Thoracic aorta (tissue), 2 donors: ENCODE measurements around the gene NOG. TPM values are rescaled to one million over a fixed set of nuclear protein-coding genes. Genes with fewer than 3 reads are reported as not detected.
A peak's percentile ranks its signal among the peaks of the same experiment; 100 is the strongest.

Source experiments
- ATAC-seq: fragments of 150-250 bp; one replicate; pipeline ENCODE4 v1.8.0; 2017; ENCODE audit warnings: low read depth; ENCODE audit not compliant: insufficient number of reproducible peaks, low FRiP score
- DNase-seq: peaks from one replicate; pipeline ENCODE4 v3.0.0-alpha.2; 2020; ENCODE audit warnings: low spot score
- H3K27ac ChIP-seq, 2 donors: fragments of 200-600 bp; sonication (generic); 1 replicate in 1 of 2; 2 replicates in 1 of 2; pipeline ENCODE4 v1.5.1; 2016; ENCODE audit warnings: mild to moderate bottlenecking in 2 of 2, moderate library complexity in 2 of 2
- H3K27me3 ChIP-seq: fragments of 200-600 bp; sonication (generic); replicated peaks from 2 replicates; pipeline ENCODE4 v1.6.0; 2016; ENCODE audit warnings: mild to moderate bottlenecking; ENCODE audit not compliant: insufficient read depth
- H3K36me3 ChIP-seq: fragments of 200-600 bp; sonication (generic); one replicate; pipeline ENCODE4 v1.5.1; 2016
- H3K4me1 ChIP-seq, 2 donors: fragments of 200-600 bp; sonication (generic); 1 replicate in 1 of 2; 2 replicates in 1 of 2; pipeline versions ENCODE4 v1.5.1 to v1.6.0; 2016; ENCODE audit warnings: low read depth in 2 of 2, mild to moderate bottlenecking in 1 of 2; ENCODE audit not compliant: control insufficient read depth in 1 of 2
- H3K4me3 ChIP-seq: fragments of 200-600 bp; sonication (generic); 2 replicates; pipeline ENCODE4 v1.5.1; 2016; ENCODE audit warnings: mild to moderate bottlenecking
- H3K9me3 ChIP-seq: fragments of 200-600 bp; sonication (generic); 2 replicates; pipeline ENCODE4 v1.5.1; 2016
- total RNA-seq, 2 donors: library from RNA; depleted of rRNA; stranded (reverse); fragments of >200 nt; gene quantifications; one replicate each; pipeline versions ENCODE4 v1.1.0 to v1.2.3, GENCODE V29; 2016
- TF ChIP-seq, protein P1 (sequence below): fragments of 200-600 bp; sonication (generic); IDR thresholded peaks from one replicate; pipeline ENCODE4 v1.5.1; 2019; ENCODE audit warnings: antibody characterized with exemption

NOG gene
- total RNA-seq, result 1 to 10 TPM in 1 of 2 donors, under 1 TPM in 1; 0.81 to 2.3 TPM

DNA sequence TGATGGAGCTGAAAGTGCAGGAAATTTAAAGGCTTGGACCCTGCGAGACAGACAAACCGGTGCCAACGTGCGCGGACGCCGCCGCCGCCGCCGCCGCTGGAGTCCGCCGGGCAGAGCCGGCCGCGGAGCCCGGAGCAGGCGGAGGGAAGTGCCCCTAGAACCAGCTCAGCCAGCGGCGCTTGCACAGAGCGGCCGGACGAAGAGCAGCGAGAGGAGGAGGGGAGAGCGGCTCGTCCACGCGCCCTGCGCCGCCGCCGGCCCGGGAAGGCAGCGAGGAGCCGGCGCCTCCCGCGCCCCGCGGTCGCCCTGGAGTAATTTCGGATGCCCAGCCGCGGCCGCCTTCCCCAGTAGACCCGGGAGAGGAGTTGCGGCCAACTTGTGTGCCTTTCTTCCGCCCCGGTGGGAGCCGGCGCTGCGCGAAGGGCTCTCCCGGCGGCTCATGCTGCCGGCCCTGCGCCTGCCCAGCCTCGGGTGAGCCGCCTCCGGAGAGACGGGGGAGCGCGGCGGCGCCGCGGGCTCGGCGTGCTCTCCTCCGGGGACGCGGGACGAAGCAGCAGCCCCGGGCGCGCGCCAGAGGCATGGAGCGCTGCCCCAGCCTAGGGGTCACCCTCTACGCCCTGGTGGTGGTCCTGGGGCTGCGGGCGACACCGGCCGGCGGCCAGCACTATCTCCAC, at the start of gene NOG:
TSS of gene NOG (plus strand) at position 54 of the 674 bp plus-strand sequence. CDS start at position 579, 525 bp downstream.
- Histone ChIP-seq H3K36me3 (no peaks in the 10 kb centered on the region), H3K4me1 (peaks cover 24 to 43% of the 10 kb centered on the region in 2 donors), H3K27me3 (no peaks in the 10 kb centered on the region), H3K27ac (peak within 1 kb of the TSS; percentile 42 to 50), H3K9me3 (no peaks in the 10 kb centered on the region), H3K4me3 (peak within 1 kb of the TSS; percentile 82)
- ATAC-seq, result no peak
- DNase-seq, result no peak
- TF ChIP-seq, protein P1, sequence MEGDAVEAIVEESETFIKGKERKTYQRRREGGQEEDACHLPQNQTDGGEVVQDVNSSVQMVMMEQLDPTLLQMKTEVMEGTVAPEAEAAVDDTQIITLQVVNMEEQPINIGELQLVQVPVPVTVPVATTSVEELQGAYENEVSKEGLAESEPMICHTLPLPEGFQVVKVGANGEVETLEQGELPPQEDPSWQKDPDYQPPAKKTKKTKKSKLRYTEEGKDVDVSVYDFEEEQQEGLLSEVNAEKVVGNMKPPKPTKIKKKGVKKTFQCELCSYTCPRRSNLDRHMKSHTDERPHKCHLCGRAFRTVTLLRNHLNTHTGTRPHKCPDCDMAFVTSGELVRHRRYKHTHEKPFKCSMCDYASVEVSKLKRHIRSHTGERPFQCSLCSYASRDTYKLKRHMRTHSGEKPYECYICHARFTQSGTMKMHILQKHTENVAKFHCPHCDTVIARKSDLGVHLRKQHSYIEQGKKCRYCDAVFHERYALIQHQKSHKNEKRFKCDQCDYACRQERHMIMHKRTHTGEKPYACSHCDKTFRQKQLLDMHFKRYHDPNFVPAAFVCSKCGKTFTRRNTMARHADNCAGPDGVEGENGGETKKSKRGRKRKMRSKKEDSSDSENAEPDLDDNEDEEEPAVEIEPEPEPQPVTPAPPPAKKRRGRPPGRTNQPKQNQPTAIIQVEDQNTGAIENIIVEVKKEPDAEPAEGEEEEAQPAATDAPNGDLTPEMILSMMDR, result no peak

DNA sequence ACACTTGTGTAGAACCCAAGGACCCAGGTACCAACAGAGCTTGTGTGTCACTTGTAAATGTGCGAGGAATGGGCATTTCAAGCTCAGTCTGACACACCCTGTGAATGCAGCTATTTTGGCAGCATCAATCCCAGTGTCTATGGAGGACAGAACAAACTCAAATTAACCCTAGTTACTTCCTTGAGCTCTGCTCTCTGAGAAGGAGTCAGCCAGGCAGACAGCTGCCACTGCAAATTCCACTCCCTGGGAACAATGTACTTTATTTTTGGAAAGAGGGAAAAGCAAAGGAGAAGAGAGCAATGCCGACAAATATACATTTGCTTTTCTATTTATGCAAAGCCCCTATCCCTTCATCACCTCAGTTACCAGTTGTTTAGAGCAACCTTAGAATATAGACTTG, 48.4 kb upstream of the NOG start:
- Histone ChIP-seq H3K27ac (no peak overlapping the region), H3K36me3 (no peaks in the 10 kb centered on the region), H3K4me3 (no peak overlapping the region), H3K9me3 (no peaks in the 10 kb centered on the region), H3K27me3 (no peaks in the 10 kb centered on the region), H3K4me1 (no peaks in the 10 kb centered on the region)
- no peak for ATAC-seq
- TF ChIP-seq, protein P1, result no peak
- no peak for DNase-seq

DNA sequence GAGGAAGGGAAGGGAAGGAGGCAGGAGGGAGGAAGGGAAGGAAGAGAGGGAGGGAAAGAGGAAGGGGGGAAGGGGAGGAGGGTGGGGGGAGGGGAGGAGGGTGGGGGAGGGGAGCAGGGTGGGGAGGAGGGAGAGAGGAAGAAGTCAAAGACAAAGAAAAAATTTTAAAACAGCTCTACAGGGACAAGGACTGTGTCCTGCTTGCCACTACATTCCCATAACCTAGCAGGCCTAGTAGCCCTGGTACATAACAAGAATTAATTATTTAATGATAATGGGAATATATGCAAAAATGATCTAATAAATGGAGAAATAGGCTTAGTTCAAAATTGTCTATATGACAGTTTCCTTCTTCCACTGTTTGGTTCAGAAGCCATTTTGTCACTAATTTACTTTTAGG, 47.6 kb upstream of the NOG start:
- ATAC-seq (no peak), DNase-seq (no peak)
- Histone ChIP-seq H3K27ac (no peak overlapping the region), H3K9me3 (no peaks in the 10 kb centered on the region), H3K4me1 (no peaks in the 10 kb centered on the region), H3K27me3 (no peaks in the 10 kb centered on the region), H3K36me3 (no peaks in the 10 kb centered on the region), H3K4me3 (no peak overlapping the region)
- TF ChIP-seq, protein P1, result no peak

DNA sequence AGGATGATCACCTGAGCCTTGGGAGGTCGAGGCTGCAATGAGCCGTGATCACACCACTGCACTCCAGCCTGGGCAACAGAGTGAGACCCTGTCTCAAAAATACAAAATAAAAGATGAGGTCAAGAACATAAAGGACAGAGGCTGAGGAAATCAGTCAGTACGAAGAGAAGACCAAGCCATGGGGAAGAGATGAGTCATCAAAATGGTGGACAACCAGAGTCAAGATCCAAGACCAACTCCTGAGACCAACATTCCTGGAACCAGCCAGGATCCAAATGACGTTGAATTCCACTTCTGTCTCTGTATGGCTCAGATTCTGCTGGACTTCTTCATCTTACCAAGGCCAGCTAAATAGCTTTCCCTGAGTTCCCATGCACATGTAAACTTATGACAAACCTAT, 44.8 kb upstream of the NOG start:
- TF ChIP-seq, protein P1, result no peak
- H3K9me3 ChIP-seq, result no peaks in the 10 kb centered on the region
- H3K4me1 ChIP-seq, result no peaks in the 10 kb centered on the region
- H3K36me3 ChIP-seq, result no peaks in the 10 kb centered on the region
- no peak for DNase-seq
- no peak for ATAC-seq
- H3K27ac ChIP-seq, result no peak overlapping the region
- no peak overlapping the region for H3K4me3 ChIP-seq
- no peaks in the 10 kb centered on the region for H3K27me3 ChIP-seq

DNA sequence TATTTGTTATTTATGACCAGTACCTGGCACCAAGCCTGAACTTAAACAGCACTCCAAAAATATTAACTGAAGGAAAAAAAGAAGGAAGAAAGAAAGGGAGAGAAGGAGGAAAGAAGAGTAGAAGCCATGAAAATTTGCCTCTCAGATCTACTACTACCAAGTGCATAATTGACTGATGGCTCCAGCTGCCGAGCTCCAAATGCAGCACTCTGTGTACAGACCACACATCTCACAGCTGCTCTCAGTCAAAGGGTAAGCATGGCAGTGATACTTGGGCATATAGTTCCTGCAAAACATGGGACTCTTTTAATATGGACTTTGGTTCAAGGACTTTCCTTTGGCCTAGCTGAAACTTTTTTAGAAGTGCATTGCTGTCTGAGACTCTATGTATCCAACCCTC, 44.0 kb upstream of the NOG start:
- Histone ChIP-seq H3K4me3 (no peak overlapping the region), H3K27ac (no peak overlapping the region), H3K4me1 (no peaks in the 10 kb centered on the region), H3K9me3 (no peaks in the 10 kb centered on the region), H3K36me3 (no peaks in the 10 kb centered on the region), H3K27me3 (no peaks in the 10 kb centered on the region)
- TF ChIP-seq, protein P1, result no peak
- DNase-seq, result no peak
- ATAC-seq, result no peak
